ENCODE measurements around the gene GLRX2.
"Not testable (repeated sequence)": the region's sequence is repeated elsewhere in the genome, so short reads cannot be mapped to it uniquely, and the experiment has no call there.

Gene GLRX2

DNA sequence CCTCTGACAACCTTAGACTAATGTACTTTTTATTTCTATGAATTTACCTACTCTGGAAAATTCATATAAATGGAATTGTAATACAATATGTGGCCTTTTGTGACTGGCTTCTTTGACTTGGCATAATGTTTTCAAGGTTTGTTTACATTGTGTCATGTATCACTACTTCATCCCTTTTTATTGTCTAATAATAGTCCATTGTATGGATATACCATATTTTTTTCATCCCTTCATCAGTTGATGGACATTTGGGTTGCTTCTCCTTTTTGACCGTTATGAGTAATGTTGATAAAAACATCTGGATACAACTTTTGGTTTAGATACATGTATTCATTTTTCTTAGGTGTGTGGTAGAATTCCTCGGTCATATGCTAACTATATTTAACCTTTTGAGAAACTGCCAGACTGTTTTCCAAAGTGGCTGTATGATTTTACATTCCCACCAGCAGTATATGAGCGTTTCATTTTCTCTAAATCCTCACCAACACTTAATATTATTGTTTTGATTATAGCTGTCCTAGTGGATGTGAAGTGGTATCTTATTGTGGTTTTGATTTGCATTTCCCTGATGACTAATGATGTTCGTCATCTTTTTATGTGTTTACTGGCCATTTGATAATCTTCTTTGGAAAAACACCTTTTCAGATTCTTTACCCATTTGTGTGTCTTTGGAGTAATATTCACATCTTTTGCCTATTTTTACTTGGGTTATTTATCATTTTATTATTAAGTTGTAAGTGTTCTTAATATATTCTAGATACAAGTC is 42.3 kb downstream of the GLRX2 start:
- DNase-seq (ENCODE audit: low read depth) = peak; percentile 55

DNA sequence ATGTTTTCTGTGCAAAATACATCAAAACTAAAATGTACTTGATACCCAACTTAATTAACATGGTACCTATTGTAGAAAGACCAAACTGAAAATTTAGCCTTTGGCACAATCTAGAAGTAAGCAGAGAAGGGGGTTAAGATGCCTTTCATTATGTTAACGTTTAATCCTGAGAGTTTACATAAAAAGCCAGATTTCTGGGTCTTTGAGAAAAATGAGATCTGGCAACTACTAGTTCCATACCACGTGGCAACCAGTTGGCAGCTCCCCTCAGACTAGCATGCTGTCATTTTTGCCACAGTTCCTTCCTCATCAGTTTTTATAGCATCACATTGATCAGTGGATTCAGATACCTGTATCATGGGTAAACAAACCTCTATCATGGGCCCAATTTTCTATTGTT is 44.3 kb downstream of the GLRX2 start:
- DNase-seq (ENCODE audit: low read depth) = peak; percentile 27

DNA sequence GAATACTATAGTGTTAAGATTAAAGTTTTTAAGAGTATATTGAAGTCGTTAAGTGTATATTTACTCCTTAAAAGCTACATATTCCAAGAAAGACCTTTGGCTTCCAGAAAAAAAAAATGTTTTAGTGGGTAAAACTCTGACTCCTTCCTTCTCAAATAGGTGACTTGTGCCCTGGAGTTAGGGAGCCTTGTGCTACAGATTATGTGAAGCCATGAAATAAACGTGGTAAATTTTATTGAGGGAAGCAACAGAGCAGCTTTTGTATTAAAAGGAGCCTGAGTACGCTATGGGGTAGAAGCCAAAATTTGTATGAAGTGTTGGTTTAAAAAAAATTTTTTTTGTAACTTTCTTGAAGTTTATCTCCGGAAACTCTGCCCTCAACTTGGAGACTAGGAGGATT is 44.8 kb downstream of the GLRX2 start:
- no peak for DNase-seq (ENCODE audit: low read depth)

DNA sequence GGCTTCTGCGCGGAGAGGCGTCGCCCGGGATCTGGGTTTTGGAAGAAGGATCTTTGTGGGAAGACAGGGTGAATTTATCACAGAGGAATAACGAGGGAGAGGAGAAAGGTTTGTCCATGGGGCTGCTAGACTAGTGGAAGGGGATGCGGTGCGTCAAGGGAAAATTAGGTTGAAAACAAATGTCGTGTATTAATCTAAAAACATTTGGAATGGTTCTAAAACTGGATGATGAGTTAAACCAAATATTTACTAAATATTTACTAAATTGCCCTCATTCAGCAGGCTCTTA is 45.2 kb downstream of the GLRX2 start:
- DNase-seq (ENCODE audit: low read depth) = no peak

DNA sequence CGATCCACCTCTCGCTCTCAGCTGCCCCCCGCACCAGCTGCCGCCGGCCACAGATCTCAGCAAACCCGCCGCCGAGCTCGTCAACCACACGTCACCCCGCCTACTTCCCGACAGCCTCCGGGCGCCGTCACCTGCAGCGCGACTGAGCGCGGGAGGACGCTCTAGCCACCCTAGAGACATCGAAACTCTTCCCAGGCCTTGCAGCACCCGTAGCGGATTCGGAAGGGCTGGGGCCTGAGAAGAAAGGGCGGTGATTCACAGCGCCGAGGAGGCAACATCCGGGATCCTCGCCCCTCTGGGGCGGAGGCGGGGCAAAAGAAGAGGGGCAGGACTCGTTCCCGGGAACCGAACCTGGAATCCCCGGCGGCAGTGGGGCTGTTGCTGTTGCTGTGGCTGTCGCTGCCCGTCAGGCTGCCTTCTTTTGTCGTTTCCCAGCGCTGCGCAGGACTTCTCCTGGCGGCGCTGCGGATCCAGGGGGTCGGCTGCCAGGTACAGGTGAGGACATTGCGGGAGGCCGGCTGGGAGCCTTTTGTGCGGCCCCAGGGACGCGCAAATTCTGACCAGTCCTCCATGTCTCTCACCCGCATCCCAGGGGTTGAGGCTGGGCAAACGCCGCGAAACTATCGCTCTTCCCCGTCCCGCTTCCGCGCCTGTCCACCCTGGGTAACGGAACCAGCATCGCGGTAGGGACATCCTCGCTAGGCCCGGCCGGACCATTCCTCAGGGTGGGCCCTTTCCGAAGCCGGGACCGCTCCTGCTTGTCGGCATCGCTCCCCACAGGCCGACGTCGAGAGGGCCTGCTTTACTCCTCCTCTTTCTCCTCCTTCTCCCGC is 45.7 kb downstream of the GLRX2 start, which contains the start of the genes RO60 and UCHL5:
Gene RO60 (plus strand): TSS at position 331 of the 833 bp plus-strand sequence. CDS start 9,443 bp downstream, outside the sequence.
Gene UCHL5 (minus strand): TSS at position 79 of the 833 bp plus-strand sequence. CDS start 100 bp downstream, outside the sequence.
- peak; percentile 99 for DNase-seq (ENCODE audit: low read depth)

DNA sequence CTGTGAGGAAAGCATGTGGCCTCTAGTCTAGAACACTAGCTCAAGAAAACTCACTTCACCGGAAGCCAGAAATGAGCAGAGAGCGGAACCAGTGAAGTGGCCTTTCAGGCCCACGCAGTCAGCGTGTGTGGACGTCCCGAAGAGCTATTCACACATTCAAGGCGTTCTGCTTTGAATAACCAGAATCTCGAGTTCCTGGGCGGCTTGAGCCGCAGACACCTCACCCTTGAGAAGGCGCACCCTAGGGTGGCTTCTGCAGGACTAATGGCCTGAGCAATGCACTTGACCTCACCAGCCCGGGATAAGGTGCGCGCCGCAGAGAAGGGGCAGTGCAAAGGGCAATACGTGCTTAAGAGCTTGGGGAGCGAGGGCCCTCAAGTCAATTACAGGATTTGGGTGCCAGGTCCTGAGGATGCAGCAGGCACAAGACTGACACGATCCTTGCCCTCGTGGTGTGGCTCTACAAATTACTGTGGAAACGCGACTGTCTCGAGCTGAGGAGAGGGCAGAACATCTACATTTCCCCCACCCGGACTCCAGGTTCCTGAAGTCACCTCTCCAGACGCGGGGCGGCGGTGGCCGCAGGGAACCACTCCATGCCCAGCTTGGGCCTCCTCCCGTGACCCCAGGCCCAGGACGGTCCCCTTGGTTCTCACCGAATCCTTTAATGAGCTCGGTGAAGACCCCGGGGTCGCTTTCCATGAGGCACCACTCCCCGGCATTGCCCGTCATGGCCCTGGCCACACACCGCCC is 46.5 kb downstream of the GLRX2 start:
- peak; percentile 67 for DNase-seq (ENCODE audit: low read depth)

DNA sequence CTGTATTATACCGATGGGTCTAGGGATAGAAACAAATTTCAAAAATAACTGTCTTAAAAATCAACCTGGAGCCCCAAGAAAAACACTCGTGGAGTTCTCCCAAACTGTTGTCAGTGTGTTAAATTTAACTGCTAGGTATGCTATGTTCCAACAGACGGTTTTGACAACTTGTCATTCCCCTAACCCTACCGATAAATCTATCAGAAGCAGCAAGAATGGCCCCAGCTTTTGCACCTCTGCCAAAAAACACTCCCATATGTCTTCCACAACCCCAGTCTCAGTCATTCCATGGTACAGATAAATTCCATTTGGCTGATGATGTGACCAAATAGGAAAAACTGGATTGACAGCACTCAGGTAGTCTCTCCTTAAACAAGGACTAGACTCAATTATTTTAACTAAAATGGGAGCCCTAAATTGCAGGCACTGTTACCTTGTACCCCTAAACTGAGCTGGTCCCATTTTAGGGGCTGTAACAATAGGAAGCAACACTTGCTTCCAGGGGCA is 51.0 kb downstream of the GLRX2 start:
- DNase-seq (ENCODE audit: low read depth) = no peak

DNA sequence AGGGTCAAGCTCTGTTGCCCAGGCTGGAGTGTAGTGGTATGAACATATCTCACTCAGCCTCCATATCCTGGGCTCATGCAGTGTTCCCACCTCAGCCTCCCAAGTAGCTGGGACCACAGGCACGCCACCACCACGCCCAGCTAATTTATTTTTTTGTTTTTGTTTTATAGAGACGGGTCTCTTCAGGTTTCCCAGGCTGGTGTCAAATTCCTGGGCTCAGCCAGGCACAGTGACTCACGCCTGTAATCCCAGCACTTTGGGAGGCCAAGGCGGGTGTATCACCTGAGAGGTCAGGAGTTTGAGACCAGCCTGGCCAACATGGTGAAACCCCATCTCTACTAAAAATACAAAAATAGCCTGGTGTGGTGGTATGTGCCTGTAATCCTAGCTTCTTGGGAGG is 56.3 kb downstream of the GLRX2 start:
- DNase-seq (ENCODE audit: low read depth) = not testable (repeated sequence)

Data from iris pigment epithelial cell (primary cell).